HS-5 (cell line): ENCODE data around the gene NCF1.
"Not testable (repeated sequence)": the region's sequence is repeated elsewhere in the genome, so short reads cannot be mapped to it uniquely, and the experiment has no call there.

Experiments used
- DNase-seq: peaks from one replicate; pipeline ENCODE4 v3.0.0-alpha.2; 2012; ENCODE audit warnings: low read depth

NCF1 gene

DNA sequence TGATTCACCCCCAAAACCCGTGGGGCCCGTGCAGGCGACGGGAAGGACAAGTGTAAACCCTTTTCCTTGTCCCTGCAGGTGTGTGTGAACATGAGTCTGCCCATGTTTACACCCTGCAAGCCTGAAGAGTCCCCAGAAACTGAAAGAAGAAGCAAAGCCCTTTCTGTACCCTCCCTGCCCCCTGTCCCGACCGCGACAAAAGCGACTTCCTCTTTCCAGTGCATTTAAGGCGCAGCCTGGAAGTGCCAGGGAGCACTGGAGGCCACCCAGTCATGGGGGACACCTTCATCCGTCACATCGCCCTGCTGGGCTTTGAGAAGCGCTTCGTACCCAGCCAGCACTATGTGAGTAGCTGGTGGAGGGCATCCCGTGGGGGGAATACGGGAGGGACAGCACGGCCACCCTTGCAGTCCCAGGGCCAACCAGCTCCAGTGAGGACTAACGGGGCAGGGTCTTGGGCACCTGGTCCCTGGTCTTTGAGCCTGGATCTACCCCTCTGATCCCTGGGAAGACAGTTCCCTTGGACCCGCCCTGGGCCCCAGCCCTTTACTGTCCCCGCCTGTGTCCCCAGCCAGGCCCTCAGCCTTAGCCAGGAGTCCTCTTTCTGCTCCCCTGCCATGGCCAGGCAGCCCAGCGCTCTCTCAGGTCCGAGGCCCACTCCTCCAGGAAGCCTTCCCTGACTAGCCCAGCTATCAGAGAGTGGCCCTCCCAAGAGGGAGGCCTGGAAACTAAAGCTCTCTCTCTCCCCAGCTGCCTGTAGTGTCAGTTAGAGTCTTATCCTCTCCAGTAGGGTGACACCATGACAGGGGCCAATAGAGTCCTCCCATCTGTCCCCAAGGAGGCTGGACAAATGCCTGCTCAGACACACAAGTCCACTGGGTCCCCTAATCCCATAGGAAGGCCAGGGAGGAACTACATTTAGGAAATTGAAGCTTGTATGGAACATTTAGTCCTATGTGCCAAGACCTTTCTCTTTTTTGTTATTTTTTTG is at the start of gene NCF1:
TSS of gene NCF1 (plus strand) at position 252 of the 991 bp plus-strand sequence. CDS start at position 273, 21 bp downstream.
- not testable (repeated sequence) for DNase-seq

DNA sequence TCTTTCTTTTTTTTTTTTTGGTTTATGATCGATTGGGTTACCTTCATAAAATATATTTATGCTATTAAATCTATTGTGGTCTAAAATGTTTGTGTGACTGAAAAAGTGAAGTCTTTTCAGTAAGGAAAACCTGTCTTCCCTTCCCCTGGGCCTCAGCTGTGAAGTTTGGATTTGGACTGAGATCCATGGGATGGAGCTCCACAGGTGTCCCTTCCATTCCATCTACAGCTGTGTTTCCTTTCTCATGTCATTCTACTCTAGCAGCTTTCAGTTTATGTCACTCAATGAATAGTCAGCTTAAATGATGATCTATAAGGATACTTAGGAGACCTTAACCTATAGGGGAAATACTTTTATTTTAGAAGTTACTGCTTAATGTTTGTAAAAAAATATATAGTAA is 48.0 kb upstream of the NCF1 start:
- DNase-seq, result no peak

DNA sequence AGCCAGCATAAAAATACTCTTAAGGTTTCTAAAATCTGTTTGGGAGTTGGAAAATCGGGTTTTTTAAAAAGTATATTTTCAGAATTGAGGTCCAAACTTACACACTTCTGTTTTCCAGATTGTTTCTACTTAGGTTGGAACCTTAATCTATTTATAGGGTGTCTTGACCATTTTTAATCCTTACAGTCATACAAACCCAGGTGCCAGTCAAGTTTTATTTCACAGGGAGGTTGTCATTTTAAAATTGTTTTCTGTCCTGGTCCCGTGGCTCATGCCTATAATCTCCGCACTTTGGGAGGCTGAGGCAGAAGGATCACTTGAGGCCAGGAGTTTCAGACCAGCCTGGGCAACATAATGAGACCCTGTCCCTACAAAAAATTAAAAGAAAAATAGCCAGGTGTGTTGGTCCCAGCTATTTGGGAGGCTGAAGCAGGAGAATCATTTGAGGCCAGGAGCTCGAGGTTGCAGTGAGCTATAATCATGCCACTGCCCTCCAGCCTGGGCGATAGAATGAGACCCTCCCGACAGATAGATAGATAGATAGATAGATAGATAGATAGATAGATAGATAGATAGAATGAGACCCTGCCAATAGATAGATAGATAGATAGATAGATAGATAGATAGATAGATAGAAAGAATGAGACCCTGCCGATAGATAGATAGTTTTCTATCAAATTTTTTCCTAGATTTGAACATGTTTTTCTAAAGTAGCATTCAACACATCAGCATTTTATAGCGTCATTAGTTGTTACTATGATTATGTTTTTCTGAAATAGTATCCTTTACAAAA is 47.3 kb upstream of the NCF1 start:
- DNase-seq, result no peak

DNA sequence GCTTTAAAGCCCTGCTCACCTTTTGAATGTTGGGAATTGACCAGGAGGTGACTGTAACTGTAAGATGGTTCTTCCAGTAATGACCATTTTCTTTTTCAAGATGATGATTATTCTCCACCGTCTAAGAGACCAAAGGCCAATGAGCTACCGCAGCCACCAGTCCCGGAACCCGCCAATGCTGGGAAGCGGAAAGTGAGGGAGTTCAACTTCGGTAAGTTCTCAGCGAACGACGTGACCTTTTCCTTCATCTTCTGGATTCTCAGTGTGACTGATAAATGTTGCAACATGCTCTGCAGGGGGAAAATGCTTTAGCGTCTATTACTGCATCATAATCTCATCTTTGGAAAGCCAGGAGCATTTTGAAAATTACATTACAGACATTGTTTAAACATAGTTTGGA is 45.1 kb upstream of the NCF1 start:
- not testable (repeated sequence) for DNase-seq

DNA sequence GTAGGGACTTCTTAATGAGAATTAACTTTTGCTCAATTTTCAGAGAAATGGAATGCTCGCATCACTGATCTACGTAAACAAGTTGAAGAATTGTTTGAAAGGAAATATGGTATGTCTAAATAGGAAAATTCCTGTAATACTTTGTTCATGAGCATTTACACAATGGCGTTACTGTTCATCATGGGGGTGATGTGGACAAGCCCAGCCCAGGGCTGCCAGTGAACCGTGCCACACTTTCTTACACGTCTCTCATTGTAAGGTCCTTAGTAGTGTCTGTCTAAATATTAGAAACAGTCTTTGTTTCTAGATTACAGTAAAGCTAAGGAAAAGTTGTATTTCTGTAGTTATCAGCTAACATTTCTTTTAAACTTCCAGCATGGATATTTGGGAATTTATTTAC is 43.6 kb upstream of the NCF1 start:
- DNase-seq, result not testable (repeated sequence)

DNA sequence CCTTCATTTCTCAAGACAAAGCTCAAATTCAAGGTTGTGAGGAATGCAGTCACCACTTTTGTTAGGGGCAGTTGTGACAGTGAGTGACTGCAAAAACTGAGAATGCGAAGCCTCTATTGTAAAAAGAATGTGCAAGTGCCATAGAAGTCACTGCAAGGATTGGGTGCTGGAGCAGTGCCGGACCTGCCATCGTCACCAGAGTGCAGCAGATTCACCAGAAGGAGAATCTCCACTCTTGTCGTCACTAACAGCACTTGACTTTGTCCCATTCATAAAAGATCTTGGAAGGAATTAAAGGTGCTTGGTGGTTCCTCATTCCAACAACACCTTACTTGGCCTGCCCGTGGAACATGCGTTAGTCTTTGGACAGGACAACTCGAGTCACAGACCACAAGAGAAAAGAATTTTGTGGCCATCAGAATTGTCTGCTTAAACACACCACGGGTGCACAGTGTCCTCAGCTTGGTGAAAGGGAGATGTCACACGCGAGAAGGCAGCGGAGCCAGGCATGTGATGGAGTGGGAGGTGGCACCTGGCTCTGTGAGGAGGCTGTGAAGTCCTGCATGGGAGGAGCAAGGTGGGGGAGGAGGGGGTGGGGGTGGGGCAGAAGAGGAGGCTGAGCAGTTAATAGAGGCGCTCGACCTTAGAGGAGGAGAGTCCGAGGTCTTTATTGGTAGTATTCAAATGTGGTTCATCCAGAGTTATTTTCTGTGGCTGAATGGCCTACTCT is 33.7 kb upstream of the NCF1 start:
- DNase-seq, result not testable (repeated sequence)

DNA sequence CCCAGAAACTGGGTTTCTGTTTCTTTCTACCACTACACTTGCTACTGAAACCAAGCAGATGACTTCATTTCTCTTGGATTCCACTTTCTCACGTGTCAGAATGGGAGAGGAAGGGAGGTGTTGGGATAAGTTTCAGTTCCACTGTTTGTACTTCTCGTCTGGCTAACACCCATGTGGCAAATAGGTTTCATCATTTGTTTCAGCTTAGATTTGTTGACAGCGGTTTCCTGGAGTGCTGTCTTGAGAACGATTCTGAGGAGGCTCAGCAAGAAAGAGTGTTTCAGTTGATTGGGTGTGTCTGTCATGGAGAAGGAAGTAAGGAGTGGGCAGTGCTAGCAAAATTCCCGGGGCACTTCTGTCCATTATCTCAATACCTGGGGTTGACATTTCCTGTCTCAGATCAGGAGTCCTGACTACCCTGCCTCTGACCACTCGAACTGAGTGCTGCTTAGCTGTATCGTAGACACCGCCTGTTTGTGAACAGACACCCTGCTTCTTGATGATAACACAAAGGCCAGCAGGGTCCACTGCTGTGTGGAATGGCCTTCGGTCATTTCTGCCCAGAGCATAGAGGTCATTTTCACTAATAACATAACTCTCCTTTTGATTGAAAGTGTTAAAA is 29.8 kb upstream of the NCF1 start:
- not testable (repeated sequence) for DNase-seq

DNA sequence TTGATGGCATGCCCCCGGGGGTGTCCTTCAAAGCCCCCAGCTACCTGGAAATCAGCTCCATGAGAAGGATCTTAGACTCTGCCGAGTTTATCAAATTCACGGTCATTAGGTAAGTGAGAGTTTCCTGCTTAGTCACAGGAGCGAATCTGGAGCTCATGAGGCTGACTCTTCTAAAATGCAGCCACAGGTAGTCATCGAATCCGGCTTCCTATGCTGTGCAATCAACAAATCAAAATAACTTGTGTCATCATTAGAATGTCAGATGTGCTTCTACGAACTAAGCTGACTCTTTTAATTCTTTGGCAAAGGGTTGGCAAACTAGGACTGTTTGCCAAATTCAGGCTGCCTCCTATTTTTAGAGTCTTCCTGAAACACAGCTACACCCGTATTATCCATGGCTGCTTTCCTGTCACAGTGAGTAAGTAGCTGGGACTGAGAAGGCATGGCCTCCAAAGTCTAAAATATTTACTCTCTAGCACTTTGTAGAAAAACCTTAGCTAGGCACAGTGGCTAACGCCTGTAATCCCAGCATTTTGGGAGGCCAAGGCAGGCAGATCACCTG is 19.8 kb upstream of the NCF1 start:
- DNase-seq, result not testable (repeated sequence)

DNA sequence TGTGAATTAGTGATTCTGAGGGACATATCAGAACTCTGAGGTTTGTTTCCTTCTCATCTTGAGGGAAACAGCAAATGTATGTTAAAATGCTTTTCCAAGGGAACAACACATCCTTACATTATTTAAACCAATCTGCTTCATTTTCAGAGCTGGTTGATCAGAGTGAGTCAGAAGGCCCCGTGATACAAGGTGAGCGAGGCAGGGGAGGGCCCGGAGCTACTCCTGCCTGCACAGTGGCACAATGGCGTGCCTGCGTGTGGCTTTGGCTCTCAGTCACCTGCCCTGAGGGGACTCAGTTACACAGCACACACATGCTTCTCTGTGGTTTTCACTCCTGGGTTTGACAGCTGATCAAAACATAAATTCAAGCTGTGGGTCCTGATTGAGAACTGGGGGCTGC is 17.1 kb upstream of the NCF1 start:
- not testable (repeated sequence) for DNase-seq

DNA sequence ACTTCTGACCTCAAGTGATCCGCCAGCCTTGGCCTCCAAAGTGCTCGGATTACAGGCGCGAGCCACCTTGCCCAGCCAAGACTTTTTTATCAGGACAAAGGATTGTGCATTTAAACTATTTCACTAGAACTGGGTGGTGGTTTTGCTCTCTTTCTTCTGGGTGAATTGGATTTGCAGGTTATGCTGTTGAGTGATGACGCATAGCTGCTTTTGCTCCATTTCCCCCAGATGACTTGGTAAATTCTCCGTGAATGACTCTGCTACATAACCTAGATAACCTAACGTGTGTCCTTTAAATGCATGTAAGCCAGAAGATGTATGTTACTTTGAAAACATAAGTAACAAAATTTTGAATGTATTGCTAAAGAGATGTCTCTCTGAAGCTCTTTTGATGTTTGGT is 15.5 kb upstream of the NCF1 start:
- DNase-seq, result not testable (repeated sequence)

DNA sequence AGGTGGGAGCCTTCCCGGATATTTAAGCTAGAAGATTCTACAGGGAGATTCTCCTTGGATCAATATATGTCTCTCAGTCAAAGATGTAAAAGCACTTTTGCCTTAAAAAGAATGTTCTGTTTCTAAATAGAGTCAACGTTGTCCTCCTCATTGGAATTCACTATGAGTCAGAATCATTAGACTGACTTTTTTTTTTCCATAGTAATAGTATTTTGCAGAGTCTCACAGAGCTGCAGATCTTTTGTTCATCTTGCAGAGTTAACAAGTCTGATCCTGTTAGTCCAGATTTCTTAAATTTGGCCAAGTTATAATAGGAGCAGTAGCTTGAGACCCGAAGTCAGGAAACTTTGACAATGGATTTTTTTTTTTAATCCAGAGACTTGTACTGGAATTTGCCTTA is 14.8 kb upstream of the NCF1 start:
- not testable (repeated sequence) for DNase-seq

DNA sequence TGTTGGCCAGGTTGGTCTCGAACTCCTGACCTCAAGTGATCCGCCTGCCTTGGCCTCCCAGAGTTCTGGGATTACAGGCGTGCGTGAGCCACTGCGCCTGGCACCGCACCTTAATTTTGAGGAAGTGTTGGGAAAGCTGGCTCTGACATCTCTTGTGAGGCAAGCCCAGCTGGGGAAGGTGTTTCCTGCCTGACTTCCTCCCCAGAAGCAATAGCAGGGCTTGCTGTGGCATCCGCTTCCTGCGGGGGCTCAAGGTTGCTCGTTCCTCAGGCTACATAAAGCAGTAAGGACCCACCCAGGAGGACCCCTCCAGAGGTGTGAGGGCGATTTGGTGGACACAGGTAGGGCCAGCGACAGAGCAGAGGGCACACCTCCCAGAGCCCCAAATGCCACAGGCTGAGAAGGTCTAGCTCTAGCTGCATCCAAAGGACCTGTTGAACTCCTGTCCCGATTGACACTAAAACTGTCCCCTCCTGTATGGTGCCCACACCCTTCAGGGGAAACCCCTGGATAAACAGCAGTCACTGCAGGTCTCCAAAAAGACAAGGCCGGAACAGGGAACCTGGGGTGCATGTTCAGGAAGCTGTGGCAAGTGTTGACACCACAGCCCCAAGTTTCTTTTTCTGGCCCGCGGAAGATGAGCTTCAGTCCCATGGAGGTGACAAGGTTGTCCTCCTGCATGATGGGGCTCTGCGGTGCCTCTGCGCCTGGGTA is 8.4 kb upstream of the NCF1 start:
- DNase-seq, result not testable (repeated sequence)

DNA sequence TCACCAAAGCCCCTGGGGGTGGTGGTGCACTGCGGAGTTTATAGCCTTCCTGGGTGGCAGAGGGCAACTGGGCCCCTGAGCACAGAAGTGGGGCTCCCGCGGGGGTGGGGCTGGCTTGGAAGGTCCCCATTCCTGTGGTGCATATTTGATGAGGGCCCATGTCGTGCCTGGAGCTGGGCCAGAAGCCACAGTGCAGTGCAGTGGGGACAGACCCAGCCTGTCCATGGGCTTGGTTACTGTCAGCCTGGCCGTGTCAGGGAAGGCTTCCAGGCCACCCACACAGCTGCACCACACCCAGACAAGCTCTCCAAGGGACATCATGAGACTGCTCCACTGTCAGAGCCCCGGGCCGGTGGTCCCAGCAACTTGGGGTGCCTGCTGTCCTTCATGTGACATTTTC is 7.3 kb upstream of the NCF1 start:
- DNase-seq, result not testable (repeated sequence)

DNA sequence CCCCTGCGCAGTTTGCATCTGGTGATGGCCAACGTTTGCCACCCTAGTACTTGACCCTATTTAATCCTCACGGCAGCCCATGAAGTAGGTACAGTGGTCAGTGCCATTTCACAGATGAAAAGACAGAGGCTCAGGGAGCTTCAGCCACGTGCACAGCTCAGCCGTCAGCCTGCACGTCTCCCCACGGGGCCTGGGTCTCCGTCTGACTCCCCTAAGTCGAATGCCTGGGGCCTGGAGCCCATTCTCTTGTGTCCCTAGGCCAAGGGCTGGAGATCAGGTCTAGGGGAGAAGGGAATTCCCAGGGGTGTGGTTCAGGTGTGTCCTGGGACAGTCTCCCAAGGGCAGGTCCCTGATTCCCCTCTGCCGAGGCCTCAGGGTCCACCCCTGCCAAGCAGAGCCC is 6.8 kb upstream of the NCF1 start:
- DNase-seq, result not testable (repeated sequence)

DNA sequence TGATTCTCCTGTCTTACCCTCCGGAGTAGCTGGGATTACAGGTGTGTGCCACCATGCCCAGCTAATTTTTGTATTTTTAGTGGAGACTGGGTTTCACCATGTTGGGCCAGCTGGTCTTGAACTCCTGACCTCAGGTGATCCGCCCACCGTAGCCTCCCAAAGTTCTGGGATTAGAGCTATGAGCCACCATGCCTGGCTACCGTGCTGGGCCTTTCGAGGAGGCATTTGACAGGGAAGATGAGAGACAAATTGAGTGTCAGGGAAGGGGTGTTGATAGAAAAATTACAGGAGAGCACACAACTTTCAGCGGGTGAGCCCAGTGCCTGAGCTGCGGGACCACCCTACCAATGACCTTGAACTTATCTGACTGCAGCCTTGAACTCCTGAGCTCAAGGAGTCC is 3.7 kb upstream of the NCF1 start:
- not testable (repeated sequence) for DNase-seq

DNA sequence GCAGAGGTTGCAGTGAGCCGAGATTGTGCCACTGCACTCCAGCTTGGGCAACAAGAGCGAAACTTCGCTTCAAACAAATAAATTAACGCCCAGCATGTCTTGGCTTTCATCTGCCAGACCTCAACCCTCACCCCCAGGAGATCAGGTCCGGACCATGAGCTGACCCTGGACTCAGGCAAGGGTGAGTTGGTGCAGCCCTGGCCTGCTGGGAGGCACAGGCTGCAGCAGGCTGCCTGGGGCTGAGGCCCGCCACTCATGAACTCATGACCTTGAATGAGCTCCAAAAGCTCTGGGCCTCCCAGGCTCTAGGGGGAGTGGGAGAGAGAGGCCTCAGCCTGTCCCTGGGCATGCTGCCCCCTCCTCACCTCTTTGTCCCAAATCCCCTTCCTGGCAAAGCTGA is 1.7 kb upstream of the NCF1 start:
- not testable (repeated sequence) for DNase-seq

DNA sequence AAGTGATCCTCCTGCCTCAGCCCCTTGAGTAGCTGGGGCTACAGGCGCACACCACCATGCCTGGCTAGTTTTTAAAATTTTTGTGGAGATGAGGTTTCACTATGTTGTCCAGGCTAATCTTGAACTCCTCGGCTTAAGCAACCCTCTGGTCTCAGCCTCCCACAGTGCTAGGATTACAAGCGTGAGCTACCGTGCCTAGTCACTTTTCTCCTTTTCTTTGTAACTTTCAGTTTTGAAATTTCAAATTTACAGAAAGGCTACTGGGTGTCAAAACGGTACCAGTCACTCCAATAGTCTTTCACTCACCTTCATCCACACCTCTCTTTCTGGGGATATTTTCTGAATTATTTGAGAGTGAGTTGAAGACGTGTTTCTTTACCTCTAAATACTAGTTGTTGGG is 1.3 kb downstream of the NCF1 start:
- not testable (repeated sequence) for DNase-seq

DNA sequence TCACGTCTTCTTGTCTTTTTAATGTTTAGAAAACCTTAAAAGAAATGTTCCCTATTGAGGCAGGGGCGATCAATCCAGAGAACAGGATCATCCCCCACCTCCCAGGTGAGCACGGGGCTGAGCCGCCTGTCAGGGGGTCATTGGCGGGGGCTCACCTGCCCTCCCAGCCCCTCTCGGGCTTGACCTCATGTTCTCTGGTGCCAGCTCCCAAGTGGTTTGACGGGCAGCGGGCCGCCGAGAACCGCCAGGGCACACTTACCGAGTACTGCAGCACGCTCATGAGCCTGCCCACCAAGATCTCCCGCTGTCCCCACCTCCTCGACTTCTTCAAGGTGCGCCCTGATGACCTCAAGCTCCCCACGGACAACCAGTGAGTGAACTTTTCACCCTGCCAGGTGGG is 5.2 kb downstream of the NCF1 start:
- not testable (repeated sequence) for DNase-seq

DNA sequence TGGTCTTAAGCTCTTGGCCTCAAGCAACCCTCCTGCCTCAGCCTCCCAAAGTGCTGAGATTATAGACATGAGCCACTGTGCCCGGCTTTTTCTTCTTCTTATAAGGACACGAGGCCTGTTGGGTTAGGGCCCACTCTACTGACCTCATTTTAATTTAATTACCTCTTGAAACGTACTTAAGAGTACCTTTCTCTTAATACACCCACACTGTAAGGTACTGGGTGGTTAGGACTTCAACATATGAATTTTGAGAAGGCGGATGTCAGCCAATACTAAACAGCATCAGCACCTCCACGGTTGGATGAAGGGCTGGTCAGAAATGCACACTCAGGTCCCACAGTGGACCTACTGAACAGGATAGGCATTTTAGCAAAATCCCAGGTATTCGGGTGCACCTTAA is 7.9 kb downstream of the NCF1 start:
- DNase-seq, result not testable (repeated sequence)

DNA sequence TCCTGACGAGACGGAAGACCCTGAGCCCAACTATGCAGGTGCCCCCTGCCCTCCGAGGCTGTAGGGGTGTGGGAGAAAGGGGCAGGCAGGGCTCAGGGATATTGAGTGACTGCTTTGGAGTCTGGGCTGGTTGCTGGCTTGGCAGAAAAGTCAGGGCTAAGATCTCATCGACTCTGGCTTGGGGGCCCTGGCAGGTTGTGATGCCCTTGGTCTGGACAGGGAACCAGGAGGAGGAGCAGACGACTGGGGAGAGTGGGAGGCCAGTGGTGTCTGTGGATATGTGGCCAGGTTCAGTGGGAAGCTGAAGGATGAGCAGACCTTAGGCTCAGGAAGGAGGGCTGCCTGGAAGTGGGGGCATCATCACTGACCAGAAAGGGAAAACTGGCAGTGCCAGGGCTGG is 9.8 kb downstream of the NCF1 start:
- DNase-seq, result not testable (repeated sequence)
